HG03196 (cell line): ENCODE measurements around the gene NHS.
"Not testable (repeated sequence)": the region's sequence is repeated elsewhere in the genome, so short reads cannot be mapped to it uniquely, and the experiment has no call there.

Experiments used
- ATAC-seq: cut with Tn5 transposase; IDR thresholded peaks from one replicate; pipeline ENCODE4 v1.9.1; 2021; ENCODE audit not compliant: unreplicated experiment

NHS gene

DNA sequence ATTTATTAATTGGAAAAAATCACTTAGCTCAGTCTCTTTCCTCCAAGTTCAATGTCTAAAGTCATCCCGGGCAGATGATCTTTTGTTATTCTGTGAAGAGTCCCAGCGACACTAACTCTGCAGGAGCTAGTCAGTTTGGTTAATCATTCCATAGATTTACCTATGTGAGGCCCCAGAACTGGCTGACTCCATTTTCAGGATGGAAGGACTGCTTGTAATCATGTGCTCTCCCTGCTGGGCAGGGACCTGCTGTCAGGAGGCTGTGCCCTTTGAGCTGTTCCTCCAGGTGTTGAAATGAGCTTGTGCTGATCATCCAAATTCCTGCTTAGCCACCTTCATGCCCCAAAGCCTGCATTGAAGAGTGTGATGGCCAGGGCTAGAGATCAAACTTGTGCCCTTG lies 169.8 kb downstream of the NHS start:
- ATAC-seq, result no peak

DNA sequence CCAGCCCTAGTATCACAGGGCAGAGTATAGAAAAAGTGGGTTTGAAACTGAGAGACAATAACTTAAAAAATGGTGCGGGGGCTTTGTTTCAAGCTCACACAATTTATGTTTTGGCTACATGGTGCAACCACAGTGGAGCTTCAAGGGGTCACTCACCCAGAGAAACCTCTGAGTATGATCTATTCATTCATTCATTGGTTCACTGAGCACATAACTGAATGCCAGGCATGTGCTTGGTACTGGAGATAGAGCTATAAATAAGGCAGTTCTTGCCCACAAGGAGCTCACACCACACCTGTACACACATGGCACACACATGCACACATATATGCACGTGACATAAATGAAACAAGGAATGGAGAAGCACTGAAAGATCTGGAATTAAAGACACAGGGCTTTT lies 171.4 kb downstream of the NHS start:
- no peak for ATAC-seq

DNA sequence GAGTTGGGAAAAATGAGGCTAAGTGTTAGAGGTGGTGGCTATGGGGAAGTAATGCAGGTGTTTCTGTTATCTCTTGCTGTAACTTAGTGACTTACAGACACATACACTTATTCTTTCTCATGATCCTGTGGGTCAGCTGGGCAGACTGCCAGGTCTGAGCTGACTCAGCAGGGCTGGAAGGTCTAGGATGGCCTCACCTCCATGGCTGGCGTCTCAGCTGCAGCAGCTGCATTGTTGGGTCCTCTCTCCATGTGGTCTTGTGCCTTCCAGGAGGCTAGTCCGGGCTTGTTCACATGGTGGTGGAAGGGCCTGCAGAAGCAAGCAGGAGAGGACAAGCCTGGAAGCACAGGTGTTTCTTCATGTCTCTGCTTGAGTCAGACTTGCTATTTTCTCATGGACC lies 172.7 kb downstream of the NHS start:
- ATAC-seq, result peak; percentile 75

DNA sequence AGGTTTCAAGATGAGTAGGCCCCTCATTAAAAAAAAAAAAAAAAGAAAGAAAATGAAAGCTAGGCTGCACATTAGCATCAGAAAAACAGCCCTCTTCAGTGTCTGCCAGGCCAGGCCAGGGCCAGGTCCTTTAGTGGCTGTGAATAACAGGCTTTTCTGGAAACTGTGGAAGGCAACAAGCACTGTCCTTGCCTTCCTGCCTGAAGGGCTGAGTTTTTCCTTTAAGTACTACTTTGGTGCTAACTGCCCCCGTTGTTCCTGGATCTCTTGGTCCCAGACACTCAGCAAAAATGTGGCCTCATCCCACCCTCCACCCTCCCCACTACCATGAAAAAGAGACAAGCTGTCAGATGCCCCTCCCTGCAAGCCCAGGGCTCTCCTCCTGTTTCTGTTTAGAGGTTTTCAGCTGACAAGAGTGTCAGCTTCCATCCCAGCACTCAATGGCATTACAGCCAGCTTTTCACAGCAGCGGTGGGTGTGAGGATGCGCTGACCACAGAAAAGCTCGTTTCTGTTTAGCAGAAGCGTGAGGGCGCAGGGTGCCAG lies 174.2 kb downstream of the NHS start:
- no peak for ATAC-seq

DNA sequence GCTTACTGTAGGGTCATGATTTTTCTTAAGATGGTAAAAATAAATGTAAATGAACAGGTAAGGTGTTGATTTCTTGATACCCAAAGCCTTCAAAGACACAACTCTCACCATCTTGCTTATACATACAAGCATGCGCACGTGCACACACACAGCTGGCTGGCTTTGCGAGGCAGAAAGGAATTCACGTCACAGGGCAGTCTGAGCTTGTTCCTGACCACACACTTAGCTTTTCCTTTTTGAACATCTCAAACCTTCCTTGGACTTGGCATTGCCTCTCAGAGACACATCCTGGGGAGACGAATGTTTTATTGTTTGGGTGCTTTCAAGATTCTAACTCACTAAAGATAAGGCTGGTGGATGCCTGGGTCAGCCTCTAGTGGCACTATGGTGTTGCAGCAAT lies 175.0 kb downstream of the NHS start:
- no peak for ATAC-seq

DNA sequence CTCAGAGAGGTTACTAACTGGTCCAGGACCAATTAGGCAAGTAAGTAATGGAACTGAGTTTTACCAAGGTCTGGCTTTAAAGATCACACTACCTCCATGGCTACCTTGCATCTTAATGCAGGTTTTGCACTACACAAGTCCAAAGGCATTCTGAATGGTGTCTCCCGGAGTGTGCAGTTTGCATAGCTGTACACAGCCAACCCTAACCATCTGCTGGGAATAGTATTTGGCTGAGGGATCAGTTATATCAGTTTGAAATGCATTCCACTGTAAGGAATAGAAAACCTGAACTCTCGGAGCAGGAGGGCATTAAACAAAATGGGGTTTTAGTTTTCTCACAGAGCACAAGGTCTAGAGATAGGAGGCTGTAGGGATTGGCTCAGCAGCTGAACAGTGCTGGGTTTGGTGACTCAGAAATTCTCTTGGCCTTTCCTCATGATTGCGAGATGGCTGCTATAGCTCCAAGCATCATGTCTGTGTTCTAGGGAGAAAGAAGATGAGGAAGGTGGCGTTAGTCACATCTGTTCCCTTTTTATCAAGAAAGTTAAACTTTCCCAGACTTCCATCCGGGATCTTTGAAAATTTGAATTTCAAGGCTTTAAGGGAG lies 177.1 kb downstream of the NHS start:
- no peak for ATAC-seq

DNA sequence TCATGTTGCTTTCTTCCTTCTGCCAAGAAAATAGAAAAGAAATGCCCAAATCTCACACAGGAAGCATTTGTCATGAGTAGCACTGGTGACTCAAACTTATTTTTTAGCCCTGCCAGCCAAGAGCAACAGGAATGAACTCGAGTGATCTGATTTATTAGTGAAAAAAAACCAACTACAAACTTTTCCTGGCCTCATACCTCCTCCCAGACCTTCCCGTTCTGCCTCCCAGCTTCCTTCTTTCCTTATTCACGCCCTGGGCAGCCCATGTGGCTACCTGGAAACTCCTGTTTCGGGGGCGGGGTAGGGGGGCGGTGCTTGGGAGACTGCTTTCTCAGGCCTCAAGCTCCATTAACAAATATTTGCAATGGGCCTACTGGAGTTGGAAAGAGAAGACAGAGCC lies 178.5 kb downstream of the NHS start:
- ATAC-seq, result no peak

DNA sequence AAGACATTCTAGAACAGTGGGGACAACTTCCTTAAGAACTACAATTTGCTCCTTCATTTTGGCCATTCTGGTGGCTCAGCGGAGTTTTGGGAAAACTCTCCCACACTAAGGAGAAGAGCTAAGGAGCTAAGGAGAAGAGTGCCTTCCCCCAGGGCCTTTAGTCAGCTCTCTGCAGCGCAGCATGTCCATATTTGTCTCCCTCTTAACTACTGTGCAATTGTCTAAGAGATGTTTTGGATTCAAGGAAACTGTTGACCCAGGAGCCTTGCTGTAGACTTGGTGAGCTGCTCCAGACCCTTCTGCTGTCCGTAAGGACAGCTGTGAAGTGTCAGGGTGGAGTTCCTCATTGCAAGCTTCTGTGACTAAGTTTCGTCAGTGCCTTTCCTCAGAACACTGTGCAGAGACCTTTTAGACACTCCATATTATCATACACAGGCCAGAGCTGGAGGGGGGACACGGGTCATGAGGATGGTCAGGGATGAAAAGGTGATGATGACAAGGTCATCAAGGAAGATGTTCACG lies 179.0 kb downstream of the NHS start:
- ATAC-seq, result no peak

DNA sequence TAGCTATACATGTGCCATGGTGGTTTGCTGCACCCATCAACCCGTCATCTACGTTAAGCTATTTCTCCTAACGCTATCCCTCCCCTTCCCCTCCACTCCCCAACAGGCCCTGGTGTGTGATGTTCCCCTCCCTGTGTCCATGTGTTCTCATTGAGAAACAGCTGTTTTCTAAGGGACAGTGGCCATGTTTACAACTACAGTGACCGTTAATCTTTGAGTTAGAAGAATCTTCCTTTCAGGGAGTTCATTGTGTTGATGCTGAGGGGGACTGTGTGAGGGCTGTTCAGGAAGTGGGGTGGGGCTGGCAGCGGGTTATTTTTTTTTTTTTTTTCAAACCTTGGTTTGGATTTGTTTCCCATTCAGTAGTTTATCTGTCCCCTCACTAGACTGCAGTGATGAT lies 179.9 kb downstream of the NHS start:
- ATAC-seq, result no peak

DNA sequence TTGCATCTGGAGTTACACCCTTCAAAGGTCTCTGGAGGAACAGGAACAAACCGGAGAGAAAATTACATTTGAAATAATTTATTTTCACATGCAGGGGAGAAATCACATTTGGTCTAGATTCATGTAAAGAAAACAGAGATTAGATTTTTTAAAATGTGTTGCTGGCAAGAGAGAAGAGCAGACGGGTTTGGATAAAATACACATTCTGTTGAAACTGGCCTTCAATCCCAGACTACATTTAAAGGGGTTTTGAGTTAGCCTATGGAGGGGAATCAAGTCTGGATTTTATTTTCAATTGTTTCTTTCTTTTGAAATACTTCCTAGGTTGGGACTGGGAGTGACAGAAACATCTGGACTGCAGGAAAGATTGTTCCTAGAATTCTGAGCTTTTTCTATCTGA lies 180.8 kb downstream of the NHS start:
- ATAC-seq, result no peak

DNA sequence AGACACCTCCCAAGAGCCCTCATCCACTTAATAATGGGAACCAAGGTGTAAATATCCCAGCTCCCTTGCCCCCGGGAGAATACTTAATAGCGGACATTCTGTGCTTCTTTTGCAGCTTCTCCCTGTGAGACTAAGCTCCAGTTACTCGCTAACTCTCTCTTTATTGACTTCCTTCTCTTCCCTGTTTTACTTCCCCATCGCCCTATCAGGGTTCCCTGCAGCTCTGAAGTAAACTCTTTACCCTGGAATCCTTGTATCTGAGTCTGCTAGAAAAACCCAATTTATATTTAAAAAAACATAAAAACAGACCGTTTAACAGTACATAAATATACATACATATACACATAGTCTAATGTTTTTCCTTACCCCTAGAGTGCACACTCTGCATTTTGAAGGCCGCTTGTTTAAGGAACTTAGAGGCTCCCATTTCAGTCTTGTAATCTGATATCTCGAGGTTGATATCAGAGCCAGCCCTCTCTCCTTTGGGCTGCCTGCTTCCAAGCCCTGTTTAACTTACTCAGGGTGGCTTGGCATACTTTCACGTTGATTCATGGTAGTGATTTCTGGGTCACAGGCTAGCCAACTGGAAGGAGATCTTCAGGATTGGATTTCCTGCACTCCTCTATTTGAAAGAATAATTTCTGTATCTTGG lies 184.9 kb downstream of the NHS start:
- ATAC-seq, result no peak

DNA sequence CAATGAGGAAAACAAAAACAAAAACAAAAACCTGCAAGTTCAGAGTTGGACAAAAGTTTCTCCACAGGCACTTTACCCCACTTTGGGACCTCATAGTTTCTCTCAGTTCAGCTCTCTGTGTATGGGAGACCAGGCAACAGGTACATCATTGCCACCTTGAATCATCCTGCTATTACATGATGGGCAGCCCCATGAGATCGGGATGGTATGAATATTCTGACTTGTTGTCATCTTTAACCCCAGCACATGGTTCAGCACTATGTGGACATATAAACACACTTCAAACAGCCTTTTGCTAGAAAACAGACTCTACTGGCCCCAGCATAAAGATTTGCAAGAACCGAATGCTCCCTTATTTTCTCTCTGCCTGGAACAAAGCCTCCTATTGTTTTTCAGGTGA lies 185.4 kb downstream of the NHS start:
- ATAC-seq, result no peak

DNA sequence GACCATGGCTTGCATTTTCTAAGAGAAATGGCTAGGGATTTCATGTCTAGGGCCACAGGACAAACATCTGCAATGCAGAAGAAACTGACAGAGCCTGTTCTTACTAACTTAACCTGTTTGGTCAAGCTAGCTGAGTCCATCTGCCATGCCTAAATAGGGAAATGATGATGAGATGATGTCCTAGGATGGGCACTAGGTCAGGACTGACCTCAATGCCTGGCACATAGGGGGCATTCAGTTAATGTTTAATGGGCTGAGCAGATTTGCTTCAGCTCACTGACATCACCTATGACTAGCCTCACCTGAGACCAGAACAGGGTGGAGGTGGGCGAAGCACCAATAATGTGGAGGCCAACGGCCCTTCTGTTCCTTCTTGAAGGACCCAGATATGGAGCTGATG lies 188.1 kb downstream of the NHS start:
- ATAC-seq, result no peak

DNA sequence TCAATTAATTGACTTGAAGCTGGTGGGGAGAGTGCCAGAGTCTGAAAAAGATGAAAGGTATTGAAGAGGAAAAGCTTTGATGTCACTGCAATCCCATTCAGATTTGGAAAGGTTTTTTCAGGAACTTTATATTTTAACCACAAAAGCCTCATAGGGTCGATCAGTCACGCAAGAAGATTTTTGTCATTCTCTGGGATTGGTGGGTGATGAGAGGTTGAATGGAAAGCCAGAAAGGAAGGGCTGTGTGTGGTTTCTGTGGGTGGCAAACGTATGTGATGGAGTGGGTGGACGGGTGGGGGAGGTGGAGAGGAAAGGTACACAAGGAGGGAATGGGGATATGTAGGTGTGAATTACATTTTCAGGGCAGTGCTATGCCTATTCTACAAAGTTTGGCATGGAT lies 188.5 kb downstream of the NHS start:
- no peak for ATAC-seq

DNA sequence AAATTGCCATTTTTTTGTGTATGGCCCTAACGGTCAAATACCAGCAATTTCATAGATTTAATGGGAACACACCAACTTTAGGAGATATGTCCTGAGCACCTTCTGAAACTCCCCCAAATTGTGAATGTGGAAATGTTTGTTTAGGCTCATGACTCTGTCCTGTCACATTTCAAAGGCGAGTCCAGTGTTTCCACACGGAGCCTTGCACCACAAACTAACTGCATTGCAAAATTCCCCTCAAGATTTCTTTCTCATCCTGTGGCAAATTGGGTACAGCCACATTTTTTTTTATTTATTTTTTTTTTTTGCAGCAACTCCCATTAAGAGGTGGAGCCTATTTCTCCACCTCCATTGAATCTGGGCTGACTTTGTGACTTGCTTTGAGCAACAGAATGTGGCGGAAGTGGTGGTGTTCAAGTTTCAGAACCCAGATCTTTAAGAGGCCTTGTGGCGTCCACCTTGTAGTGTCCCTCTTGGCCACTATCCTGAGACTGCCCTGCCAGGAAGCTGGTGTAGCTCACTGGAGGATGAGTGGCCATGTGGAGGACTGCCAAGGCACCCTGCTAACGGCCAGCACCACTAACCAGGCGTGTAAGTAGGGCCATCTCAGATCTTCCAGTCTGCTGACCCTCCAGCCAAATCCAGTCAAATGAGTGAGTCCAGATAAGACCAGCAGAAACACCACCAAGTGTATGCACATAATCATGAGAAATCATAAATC lies 189.8 kb downstream of the NHS start:
- ATAC-seq, result no peak

DNA sequence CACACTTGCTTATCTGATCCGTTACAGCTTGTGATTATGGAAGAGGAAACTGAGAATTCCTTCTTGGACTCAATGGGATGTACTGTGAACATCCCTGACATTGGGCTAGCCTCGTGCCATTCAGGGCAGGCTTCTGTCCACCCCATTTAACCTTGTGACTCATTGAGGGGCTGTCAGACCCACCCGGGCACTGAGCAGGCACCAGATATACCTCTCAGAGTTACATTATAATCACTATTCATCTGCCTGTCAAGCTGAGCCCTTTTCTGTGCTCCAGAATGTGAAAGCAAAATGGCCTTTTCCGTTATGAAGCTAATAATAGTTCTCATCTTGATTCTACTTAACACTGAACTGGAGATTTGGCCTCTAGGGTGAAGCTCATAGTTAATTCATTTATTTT lies 191.7 kb downstream of the NHS start:
- ATAC-seq, result no peak

DNA sequence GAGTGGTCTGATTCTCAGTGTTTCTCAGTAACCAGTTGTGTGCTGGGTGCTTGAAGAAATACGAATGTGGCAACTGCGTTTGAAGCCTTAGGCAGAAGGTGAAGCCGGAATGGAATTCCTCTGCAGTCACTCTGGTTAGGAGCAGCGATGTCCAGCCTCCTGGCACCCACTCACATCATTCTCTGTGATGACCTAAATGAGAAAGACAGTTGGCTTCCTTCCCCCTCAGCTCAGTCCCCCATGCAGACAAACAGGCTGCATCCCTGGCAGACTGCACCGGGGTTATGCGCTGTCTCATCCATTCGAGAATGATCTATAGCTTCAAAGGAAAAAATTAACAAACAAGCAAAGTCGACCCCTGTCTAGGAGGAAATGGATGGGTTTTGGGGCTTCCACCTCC lies 192.2 kb downstream of the NHS start:
- ATAC-seq, result no peak

DNA sequence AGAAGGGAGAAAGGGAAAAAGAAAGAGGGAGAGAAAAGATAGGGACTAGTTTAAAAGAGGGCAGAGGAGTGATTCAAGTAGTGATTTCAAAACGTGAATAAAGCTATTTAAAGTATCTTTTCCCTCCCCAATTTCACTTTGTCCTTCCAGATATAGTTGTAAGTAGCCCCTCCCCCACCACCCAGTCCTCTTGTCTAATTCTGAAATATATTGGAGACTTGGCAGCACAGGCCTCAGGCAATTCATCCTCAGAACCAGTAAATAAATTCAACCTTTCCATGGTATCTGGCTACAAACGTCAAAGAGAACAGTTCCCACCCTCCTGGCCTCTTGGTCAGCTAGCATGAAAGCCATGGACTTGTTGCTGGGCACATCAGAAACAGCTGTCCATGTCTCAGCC lies 192.8 kb downstream of the NHS start:
- ATAC-seq, result no peak

DNA sequence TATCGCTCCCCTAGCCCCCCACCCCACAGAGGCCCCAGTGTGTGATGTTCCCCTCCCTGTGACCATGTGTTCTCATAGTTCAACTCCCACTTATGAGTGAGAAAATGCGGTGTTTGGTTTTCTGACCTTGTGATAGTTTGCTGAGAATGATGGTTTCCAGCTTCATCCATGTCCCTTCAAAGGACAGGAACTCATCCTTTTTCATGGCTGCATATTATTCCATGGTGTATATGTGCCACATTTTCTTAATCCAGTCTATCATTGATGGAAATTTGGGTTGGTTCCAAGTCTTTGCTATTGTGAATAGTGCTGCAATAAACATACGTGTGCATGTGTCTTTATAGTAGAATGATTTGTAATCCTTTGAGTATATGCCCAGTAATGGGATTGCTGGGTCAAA lies 193.8 kb downstream of the NHS start:
- not testable (repeated sequence) for ATAC-seq

DNA sequence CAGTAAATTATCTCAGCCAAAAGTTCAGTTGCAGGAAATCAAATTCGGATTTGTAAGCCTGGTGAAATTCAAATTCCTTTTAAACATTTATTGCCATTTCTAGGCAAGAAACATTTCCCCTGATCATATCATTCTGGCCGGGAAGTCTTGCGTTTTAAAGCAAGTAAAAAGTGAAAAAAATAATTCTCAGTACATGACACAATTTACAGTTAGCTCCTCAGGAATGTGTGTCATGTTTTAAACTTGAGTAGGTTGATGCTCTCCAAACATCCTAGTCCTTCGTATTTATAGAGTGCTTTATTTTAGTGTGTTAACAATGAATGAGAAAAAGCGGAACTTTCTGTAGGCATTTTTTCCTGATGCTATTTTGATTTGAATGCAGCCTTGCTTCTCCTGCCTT lies 204.0 kb downstream of the NHS start:
- ATAC-seq, result no peak

DNA sequence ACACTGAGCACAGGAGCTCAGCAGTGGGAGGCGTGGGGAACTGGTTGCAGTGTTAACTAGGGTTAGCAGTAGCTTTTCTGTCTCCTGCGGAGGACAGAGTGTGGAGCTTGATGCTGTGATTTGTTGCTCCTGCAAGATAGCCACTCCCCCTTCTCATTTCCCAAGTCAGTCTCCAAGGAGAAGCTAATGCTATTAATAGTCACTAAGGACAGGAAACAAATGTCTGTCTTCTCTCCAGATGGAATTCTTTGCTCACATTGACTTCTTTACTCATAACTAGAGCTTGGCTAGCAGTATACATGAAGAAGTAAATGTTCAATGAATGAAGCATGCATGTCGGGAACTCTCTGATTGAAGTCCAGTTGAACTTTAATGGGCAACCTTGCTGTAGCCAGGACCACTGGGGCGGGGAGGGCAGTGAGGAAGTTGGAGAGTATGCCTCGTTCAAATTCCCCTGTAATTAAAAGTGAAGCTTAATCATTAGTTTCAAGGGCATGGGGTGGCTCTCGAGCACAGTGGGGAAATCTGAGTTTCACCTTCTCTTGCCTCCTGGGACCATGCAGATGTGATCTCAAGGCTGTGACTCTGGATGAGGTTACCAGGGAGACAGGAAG lies 205.6 kb downstream of the NHS start:
- no peak for ATAC-seq

DNA sequence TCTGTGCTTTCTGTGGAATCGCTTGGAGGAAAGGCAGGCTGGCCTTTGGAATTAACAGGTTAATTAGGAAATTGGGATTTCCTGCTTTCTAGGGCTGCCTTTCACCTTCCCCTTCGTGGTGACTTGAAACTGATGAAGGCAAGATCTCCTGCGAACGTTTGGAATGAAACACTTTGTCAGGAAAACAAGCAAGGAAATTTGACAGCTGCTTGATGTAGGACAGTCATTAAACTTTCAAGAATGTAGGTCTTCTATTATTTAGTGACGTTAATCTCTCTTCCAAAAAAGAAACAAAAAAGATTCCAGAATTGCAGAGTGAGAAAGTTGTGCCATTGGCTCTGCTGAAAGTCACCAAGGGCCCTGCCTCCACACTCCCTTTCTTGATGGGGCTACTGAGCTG lies 206.6 kb downstream of the NHS start:
- no peak for ATAC-seq
